NCI-H526 treated with DMSO at 0.1 percent for 48 hours (cell line): Measurements from ENCODE around the gene ACOX3.
"Not testable (repeated sequence)": the region's sequence is repeated elsewhere in the genome, so short reads cannot be mapped to it uniquely, and the experiment has no call there.

Source experiments
- DNase-seq: peaks from one replicate; lab custom pipeline; 2025; lab: John Stamatoyannopoulos, UW

Gene ACOX3

DNA sequence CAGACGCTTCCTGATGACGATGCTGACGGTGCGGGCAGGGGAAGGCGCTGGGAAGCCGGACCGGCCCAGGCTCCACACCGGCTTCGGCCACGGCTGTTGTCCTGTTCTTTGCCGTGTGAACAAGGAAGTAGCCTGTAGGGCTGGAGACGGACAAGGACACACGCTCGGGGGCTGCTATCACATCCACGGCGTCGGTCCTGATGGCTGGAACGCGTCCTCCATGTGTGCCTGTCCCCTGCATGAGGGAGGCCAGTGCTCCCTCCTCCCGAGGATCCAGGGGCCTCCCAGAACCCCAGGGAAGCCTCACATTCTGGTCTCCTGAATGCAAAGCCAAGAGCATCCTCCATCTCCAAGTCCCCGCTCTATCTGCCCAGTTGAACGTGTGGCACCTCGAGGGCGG lies 53.8 kb downstream of the ACOX3 start:
- DNase-seq = no peak

DNA sequence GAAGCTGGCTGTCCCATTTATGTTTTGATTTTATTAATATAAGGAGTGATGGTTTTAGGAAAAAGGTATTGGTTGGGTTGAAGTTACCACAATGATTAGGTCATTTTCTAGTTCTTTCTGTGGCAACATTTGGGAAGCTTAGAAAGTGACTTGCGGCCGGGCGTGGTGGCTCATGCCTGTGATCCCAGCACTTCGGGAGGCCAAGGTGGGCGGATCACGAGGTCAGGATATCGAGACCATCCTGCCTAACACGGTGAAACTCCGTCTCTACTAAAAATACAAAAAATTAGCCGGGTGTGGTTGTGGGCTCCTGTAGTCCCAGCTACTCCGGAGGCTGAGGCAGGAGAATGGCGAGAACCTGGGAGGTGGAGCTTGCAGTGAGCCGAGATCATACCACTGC lies 54.4 kb downstream of the ACOX3 start:
- not testable (repeated sequence) for DNase-seq

DNA sequence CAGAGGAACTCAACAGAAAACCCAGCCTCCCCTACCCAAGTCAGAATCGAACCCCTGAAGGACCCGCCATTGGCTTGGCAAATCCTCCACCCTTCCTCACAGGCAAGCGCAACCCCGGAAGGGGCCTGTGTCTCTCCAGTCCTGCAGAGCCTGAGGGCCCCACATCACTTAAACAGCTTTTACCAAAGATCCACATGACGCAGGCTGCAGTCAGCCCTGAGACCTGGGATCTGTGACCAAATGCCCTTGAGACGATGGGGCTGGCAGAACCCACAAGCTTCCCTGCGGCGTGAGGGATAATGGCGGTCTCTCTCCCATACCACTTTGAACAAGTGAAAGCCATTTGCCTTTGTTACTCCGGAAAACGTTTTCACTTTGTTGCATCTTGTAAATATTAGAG lies 54.9 kb downstream of the ACOX3 start:
- no peak for DNase-seq

DNA sequence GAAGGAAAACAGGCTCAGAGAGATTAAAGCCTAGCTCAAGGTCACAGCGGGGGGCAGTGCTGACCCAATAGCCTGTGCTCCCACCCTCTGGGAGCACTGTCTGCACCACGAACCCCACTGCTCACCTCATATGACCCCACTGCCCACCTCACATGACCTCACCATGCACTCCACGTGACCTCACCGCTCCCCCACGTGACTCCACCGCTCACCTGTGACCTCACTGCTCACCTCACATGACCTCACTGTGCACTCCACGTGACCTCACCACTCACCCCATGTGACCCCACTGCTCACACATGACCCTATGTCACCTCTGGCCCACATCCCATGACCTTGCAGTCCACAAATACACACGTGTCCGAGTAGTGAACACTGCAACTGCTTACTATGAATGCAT lies 55.4 kb downstream of the ACOX3 start:
- DNase-seq = no peak

DNA sequence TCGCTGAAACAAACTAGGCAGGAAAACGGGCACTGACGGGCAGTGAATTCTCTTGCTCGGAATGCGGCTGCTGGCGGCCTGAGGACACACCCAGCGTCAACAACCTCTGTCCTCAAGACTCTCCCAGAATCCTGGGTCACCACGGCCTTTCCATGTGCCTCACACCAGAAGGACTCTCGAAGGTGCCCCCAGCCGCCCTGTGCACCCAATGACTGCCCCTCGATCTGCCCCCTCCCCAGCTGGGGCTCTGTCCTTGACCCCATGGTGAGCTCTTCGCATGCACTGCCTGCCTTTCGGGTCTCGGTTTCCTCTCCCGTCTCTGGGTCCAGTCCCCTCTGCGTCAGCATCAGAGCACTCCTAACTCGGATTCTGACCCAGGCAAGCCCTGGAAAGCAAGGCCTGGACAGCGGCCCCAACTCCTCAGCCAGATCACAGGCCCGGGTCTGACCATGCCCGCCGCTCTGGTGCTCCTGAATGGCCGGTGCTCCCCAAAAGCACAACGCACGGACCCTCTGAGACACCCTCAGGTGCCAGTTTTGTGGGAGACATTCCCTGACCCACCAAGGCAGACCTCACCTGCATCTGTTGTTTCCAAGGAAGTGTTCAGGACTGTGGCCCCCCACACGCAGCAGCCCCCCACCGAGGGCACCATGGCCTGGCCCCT lies 56.0 kb downstream of the ACOX3 start:
- DNase-seq = no peak

DNA sequence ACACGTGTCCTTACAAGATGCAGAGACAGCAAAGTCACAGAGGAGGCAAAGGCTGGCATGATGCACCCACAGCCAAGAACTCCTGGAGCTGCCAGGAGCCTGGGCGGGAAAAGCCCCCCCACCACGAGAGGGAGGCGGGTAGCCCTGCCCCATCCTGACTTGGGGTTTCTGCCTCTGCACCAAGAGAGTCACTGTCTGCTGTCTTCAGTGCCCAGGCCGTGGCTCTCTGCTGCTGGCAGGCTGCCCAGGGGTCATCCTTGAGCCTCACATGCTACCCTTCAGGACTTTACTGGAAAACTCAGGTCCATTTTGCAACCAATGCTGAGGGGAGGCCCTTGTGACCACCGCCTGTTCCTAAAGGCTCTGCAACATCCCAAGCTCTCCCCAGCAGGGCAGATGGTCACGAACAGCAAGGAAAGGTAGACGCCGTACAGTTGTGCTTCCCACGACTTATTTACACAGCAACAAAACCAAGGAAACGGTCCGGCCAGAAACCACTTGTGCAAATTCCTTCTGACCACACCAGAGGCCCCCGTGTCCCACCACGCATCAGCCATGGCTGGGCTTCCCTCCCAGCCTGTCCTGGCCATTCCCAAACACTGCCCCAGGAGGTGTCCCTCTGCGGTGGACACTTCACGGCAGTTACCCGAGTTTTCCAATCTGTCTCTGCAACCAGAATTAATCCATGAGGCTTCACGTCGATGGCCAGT lies 56.9 kb downstream of the ACOX3 start:
- no peak for DNase-seq

DNA sequence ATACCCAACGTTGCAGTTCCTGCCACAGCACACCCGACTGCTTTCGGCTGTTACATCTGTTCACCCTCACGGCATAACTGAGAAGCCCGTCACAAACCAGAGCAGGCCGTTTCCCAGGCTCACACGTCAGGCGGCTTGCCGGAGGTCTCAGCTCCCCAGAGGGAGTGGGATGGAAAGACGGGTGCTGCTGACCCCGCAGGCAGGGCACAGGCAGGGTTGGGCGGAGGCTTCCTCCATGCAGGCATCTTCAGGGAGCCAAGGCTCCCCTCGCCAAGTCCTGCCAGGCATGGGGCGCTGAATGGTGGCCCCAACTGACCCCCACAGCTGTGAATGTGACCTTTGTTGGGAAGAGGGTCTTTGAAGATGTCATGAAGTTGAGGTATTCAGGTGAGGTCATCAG lies 57.5 kb downstream of the ACOX3 start:
- no peak for DNase-seq

DNA sequence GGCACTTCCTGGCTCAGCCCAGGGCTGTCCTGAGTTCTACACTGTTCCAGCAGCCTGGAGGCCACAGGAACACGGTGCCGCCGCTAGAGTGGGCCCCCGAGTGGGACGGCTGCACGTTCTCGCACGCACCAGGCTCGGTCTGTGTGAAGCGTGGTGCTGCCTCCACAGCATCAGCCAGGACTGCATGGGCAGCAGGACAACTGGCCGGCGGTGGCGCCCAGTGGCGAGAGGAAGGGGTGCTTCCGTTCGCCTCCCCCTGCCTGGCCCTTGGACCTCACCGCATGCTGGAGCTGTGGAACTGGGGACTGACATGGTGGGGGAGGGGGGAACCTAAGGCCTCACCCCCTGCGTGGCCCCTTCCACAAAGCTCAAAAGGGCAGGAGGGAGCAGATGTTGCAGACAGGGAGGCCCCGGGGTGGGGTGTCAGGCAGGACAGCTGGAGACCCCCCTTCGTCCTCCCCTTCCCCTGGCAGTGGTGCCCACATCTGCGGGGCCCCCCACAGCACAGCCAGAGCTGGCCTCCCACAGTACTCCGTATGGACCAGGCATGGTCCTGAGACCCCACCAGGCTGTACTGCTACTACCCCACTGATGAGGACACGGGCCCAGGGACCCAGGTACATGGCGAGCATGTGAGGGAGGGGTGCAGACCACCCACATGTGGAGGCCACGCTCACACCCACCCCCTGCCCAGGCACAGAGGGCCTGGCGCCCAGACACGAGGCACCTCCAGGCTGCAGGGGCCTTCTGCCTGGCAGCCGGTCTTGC lies 58.5 kb downstream of the ACOX3 start:
- DNase-seq = no peak

DNA sequence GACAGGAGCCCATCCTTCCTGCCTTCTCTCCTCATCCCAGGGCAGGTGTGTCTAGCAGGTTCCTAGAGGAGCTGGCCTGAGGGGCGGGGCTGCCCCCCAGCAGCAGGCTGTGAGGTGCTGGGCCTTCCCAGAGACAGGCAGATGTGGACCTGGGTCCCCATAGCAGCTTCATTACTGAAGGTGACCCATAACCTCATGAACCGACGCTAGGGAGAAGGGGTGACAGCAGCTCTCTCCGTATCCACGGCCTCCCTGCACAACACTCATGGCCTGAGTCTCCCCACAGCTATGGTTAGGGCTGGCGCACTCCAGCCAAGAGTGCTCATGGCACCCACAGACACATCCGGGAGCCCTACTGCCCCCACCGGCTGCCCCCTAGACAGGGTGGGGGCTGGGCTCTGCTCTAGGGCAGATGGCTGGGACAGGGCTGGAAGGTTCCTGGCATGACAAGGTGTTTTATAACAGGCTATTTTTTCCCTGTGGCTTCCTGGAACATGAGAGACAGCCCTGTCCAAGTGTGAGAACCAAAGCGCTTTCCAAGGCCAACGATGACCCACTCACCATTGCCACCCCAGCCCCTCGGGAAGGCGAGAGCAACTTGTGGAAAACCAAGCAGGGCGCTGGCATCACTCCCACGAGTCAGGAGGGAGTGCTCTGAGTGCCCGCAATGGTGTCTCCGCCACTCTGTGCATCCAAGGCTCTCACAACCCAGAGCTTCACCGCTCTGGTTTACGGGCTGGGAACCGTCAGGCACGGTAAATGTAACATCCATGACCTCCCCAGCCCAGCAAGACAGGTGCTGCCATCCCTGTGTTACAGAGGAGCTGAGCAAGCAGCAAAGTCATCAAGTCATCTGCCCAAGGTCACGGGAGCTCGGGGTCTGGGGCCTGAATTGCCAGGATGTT lies 59.8 kb downstream of the ACOX3 start:
- DNase-seq = no peak

DNA sequence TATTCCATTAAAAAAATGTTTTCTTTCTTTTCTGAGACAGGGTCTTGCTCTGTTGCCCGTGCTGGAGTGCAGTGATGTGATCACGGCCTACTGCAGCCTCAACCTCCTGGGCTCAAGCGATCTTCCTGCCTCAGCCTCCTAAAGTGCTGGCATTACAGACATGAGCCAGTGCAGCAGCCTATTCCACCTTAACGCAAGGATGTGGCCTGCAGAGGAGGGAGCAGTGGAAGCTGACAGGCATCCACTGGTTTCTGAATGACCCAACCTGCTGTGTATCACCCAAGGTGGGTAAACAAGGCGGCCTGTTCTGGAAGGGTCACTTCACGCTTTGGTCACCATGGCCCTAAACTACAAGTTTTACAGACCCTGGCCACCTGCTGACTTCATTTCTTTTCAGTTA lies 60.8 kb downstream of the ACOX3 start:
- no peak for DNase-seq

DNA sequence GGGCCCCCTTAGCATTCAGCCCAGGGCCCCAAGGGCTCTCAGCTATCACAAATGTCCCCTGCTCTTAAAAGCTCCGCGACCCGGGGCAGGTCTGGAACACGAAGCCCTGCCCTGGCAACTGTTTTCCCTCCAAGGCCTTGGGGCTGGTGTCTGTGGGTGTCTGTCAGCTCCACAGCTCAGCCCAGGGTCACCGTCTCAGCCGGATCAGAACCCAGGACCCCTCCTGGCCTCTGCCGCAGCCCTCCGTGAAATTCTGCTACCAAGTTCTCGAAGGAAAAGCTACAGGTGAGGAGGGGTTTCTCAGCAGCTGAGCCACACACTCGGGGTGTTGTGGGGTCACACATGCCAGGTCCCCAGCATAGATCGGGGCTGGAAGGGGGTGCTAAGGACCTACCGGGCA lies 61.2 kb downstream of the ACOX3 start:
- DNase-seq = no peak

DNA sequence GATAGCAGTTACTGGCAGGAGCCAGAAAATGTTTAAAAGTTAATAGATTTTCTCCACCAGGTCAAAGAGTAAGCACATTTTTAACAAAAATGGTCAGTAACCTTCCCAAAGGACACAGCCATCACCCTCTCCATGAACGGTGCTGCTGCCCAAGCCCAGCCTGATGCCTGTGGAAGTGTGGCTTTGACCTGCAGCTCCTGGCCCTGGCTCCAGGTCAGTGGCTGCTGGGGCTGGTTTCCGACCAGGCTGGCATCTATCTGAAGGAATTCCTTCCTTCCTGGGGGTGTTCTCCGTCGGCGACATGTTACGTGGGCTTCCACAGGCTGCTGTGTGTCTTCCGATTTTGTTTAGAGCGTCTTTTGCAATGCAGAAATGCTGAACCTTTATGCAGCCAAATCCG lies 61.7 kb downstream of the ACOX3 start:
- no peak for DNase-seq

DNA sequence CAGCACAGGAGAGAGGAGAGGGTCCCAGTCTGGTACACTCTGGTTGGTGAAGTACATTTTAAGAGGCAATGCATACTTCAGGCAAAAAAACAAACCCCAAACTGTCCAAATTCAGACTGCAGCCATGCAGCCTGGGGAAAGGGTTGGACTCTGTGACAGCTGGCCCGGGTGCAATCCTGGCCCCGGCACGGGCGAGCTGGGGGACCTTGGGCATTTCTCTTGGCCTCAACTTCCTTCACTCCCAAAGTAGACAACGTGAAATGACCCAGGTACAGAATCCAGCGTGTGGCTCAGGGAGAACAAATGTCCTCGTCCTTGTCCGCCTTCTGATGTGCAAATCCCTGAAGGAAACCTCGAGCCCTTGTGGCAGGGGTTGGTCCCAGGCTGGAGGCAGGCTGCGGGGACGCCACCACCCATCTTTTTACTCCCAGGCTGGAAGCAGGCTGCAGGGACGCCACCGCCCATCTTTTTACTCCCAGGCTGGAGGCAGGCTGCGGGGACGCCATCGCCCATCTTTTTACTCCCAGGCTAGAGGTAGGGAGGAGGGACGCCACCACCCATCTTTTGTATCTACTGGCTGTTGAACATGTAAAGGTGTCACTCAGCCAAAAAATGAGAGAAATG lies 62.3 kb downstream of the ACOX3 start:
- no peak for DNase-seq

DNA sequence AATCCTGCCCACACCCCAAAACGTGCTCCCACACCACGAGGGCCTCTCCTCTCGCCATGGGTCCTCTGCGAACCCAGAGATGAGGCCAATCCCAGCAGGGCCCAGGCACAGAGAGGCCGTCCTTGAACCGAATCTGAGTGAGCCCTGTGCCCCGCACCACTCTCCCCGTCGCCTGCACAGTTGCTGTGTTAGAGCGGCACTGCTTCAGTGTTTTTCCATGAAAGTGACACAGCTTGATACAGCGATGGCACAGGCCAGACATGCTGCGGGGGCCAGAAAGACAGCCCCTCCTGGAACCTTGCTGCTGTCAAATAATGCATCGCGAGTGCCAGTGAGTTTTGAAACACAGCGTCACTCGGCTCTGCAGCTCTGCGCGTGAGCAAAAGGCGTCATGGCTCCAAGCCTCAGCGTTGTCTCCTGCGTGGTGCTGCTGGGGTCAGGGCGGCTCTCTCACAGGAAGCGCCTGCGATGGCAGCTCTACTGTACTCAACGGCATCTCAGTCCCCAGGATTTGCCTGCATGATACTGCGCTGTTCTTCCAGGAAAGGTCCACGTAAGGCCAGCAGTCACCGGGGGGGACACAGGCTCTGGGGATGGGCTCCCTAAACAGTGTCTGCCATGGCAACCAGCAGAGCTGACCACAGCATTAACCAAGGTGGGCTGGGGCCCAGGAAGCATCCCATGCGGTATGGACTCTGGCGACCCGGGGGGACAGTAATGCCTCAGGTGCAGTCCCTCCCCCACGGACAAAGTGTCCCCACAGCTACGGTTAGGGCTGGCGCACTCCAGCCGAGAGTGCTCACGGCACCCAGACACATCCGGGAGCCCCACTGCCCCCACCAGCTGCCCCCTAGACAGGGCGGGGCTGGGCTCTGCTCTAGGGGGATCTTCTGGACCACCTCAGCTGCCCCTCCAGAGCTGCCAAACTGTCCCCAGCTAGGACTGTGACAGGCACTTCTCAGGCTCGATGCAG lies 63.1 kb downstream of the ACOX3 start:
- no peak for DNase-seq

DNA sequence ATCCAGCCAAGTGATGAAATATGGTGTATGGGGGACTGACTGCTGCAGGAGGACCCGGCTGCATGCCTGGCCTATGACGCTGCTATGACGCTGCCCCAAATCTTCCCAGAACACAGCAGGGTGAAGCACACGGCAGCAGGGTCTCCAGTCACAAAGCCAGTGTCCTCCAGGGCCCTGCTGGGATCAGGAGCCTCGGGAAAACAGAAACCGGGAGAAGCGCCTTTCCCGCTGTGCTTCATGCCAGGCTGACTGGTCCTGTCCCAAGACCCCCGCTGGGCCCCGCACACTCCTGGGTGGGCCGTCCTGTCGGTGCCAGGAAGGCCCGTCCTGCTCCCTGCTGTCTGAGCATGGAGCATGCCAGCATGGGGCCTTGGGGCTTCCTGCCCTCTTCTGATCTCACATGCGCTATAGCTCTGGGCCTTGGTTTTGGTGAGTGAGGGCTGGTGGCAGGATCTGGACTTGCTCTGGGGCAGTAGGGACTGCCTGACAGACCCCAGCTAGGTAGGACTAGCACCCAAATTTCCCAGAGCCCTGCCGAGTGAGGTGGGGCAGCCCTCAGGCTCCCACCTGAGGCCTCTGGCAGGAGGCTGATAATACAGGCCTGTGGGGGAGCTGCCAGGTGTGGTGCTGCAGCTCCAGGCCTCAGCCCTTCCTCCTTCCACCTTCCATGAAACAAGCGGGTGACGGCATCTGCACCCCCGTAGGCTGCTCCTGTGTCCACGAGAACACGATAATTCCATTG lies 64.0 kb downstream of the ACOX3 start:
- DNase-seq = no peak

DNA sequence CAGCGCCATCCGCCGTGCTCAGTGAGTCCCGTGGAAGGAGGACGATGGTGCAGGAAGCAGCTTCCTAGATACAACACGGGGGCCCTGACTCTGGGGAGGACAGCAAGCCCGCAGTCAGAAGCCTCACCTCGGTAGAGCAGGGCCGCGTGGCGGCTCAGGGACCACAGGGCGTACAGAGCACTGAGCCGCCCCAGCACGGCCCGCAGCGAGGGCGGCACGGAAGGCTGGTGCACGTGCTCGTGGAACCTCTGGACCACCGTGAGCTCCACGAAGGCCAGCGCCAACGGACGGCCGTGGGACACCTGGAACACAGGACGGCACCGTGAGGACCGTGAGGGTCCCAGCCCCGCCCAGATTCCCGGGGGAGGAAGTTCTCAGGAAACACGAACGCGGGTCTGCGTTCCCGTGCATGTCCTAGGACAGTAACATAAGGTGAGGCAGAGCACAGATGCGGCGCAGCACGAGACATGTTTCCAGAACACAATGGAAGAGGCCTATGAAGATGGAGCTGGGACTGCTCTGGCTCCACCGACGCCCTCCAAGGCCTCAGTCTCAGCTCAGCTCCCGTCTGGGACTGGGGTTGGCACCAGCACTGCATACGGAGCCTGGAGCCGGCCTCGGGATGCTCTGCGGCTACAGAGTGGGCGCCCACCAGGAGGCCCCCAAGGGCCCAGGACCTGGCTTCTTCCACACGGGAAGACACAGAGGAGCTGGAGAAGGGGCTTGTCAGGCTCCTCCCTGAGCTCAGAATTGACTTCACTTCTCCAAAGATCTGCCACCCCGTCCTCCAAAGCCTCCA lies 65.5 kb downstream of the ACOX3 start:
- DNase-seq = no peak

DNA sequence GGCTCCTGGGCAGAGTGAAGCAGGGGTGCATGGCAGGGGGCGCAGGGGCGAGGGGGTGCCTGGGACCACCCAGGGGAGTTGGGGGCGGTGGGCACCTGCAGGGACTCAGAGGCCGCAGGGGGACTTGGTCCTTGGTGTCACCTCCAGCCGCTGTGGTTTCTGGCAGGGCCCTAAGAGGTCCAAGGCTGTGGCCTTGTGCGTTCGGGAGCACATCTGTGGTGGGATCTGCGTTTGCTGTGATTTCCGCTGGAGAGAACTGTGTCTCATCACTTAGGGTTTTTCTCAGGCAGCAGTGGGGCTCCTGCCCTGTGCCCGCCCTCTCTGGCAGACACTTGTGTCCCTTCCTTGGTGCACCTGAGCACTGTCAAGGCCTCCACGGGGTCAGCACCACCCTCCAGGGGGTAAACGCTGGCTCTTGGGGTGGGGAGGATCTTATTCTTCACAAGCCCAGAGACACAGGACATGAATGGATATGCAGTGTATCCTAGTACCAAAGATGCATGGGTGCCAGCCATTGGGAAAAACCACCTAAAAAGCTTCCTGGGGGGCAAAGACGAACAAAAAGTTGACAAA lies 66.5 kb downstream of the ACOX3 start:
- DNase-seq = no peak

DNA sequence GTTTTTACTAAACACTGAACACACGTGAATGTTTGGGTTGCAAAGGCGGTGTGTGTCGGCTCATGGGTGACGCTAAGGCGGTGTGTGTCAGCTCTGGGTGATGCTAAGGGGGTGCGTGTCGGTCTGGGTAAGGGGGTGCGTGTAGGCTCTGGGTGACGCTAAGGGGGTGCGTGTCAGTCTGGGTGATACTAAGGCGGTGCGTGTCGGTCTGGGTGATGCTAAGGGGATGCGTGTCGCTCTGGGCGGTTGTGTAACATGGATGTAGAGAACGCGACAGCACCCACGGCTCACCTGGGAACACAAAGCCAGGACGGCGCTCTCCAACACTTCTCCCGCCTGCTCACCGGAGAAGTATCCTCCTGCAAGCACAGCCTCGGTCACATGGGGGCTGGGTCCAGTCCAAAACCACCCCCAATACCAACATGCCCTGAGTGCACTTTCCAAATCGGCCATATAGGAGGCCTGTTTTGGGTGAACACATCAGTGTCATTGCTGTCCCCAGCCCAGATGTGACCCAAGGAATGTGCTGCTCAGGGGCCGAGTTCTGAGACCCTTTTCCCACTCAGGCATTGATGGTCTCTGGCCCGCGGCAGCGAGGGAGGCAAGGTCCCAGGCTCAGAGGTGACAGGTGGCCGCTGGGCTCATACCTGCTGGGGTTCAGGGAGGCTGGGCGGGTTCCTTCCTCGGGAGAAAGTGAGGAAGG lies 67.1 kb downstream of the ACOX3 start:
- no peak for DNase-seq
